T-helper 1 cell (primary cell): ENCODE results near the gene SKA1.
"Not testable (repeated sequence)": the region's sequence is repeated elsewhere in the genome, so short reads cannot be mapped to it uniquely, and the experiment has no call there.

Source experiments
- DNase-seq, 5 donors: peaks; one replicate each; pipeline ENCODE4 v3.0.0-alpha.2; 2012 to 2020

Gene SKA1

GRCh38 chr18:50396005-50396660, 21.3 kb downstream of the SKA1 start:
- DNase-seq: no peak

GRCh38 chr18:50397023-50397422, 22.2 kb downstream of the SKA1 start:
- DNase-seq: no peak

- DNase-seq: no peak
These were observed 23.3 kb downstream of the SKA1 start for GRCh38 chr18:50398099-50398498.

GRCh38 chr18:50398947-50399346, 24.1 kb downstream of the SKA1 start:
- no peak for DNase-seq

- DNase-seq: no peak
These were observed 24.7 kb downstream of the SKA1 start for GRCh38 chr18:50399582-50399981.

- DNase-seq: not testable (repeated sequence)
These were observed 25.6 kb downstream of the SKA1 start for GRCh38 chr18:50400438-50400837.

GRCh38 chr18:50401295-50401694, 26.4 kb downstream of the SKA1 start:
- DNase-seq: no peak

- no peak for DNase-seq
These were observed 27.0 kb downstream of the SKA1 start for GRCh38 chr18:50401888-50402287.

GRCh38 chr18:50404752-50405581, 30.1 kb downstream of the SKA1 start:
- not testable (repeated sequence) for DNase-seq

- no peak for DNase-seq
These were observed 30.9 kb downstream of the SKA1 start for GRCh38 chr18:50405582-50406271.

GRCh38 chr18:50409236-50409635, 34.4 kb downstream of the SKA1 start:
- DNase-seq: no peak

- DNase-seq: no peak
These were observed 35.2 kb downstream of the SKA1 start for GRCh38 chr18:50410008-50410407.

GRCh38 chr18:50410894-50411293, 36.0 kb downstream of the SKA1 start:
- no peak for DNase-seq

- DNase-seq: not testable (repeated sequence)
These were observed 42.0 kb downstream of the SKA1 start for GRCh38 chr18:50416832-50417231.

- DNase-seq: not testable (repeated sequence)
These were observed 42.9 kb downstream of the SKA1 start for GRCh38 chr18:50417705-50418104.

- no peak for DNase-seq
These were observed 43.8 kb downstream of the SKA1 start for GRCh38 chr18:50418650-50419049.

- no peak for DNase-seq
These were observed 47.5 kb downstream of the SKA1 start for GRCh38 chr18:50422286-50422898.

- no peak for DNase-seq
These were observed 50.2 kb downstream of the SKA1 start for GRCh38 chr18:50424877-50425690.

GRCh38 chr18:50427896-50428295, 53.0 kb downstream of the SKA1 start:
- DNase-seq: no peak

GRCh38 chr18:50428531-50429206, 53.8 kb downstream of the SKA1 start:
- no peak for DNase-seq

GRCh38 chr18:50429207-50429948, 54.5 kb downstream of the SKA1 start:
- DNase-seq: peak in 1 of 5 donors; percentile 5
